Karpas-422 (cell line): ENCODE measurements around the gene OTUD4. TPM values are rescaled to one million over a fixed set of nuclear protein-coding genes. Genes with fewer than 3 reads are reported as not detected.
A peak's percentile ranks its signal among the peaks of the same experiment; 100 is the strongest.
"Not testable (repeated sequence)": the region's sequence is repeated elsewhere in the genome, so short reads cannot be mapped to it uniquely, and the experiment has no call there.

Experiments used
- DNase-seq: peaks from one replicate; pipeline ENCODE4 v3.0.0-alpha.2; 2015
- H2AFZ ChIP-seq: fragments of 200-600 bp; sonication (generic); 2 replicates; pipeline ENCODE4 v1.6.1; 2014; ENCODE audit warnings: antibody characterized with exemption, low read length, mixed read lengths
- H3K27ac ChIP-seq: fragments of 200-600 bp; sonication (generic); 2 replicates; pipeline ENCODE4 v1.5.1; 2014; ENCODE audit warnings: mild to moderate bottlenecking, low read length, moderate library complexity
- H3K27me3 ChIP-seq: fragments of 200-600 bp; sonication (generic); 2 replicates; pipeline ENCODE4 v1.6.1; 2014; ENCODE audit warnings: low read length, mixed read lengths
- H3K36me3 ChIP-seq: fragments of 200-600 bp; sonication (generic); 2 replicates; pipeline ENCODE4 v1.6.1; 2014; ENCODE audit warnings: low read length, mixed read lengths; ENCODE audit not compliant: insufficient read depth
- H3K4me1 ChIP-seq: fragments of 200-600 bp; sonication (generic); 2 replicates; pipeline ENCODE4 v1.6.1; 2014; ENCODE audit warnings: mild to moderate bottlenecking, low read length, mixed read lengths
- H3K4me2 ChIP-seq: fragments of 200-600 bp; sonication (generic); 2 replicates; pipeline ENCODE4 v1.6.1; 2014; ENCODE audit warnings: low read length, low read depth, mild to moderate bottlenecking; ENCODE audit not compliant: poor library complexity, severe bottlenecking
- H3K4me3 ChIP-seq: fragments of 200-600 bp; sonication (generic); 2 replicates; pipeline ENCODE4 v1.5.1; 2014; ENCODE audit warnings: mild to moderate bottlenecking, antibody characterized with exemption, low read length, mixed read lengths
- H3K79me2 ChIP-seq: fragments of 200-600 bp; sonication (generic); 2 replicates; pipeline ENCODE4 v1.6.1; 2014; ENCODE audit warnings: mild to moderate bottlenecking, low read length, mixed read lengths
- H3K9ac ChIP-seq: fragments of 200-600 bp; sonication (generic); 2 replicates; pipeline ENCODE4 v1.6.0; 2014; ENCODE audit warnings: low read length
- H3K9me2 ChIP-seq: fragments of 200-600 bp; sonication (generic), shearing (Covaris generic); replicated peaks from 2 replicates; pipeline ENCODE4 v1.6.0; 2014; ENCODE audit warnings: mild to moderate bottlenecking, low read length, moderate library complexity; ENCODE audit not compliant: insufficient read depth
- H3K9me3 ChIP-seq: fragments of 300-700, 200-600 bp; sonication (generic); 2 replicates; pipeline ENCODE4 v1.6.1; 2014; ENCODE audit warnings: low read length, mixed read lengths
- H4K20me1 ChIP-seq: fragments of 200-600 bp; sonication (generic); 2 replicates; pipeline ENCODE4 v1.6.1; 2014; ENCODE audit warnings: mild to moderate bottlenecking, antibody characterized with exemption, low read length, low read depth; ENCODE audit not compliant: insufficient read depth
- total RNA-seq: library from RNA; depleted of rRNA; stranded (reverse); fragments of >200 nt; shearing (Covaris generic); gene quantifications from 2 replicates; pipeline ENCODE4 v1.2.3, GENCODE V29; 2014; ENCODE audit warnings: low replicate concordance

The OTUD4 gene
- total RNA-seq, 1 experiment from 2014 or later, result 62.1 TPM

- Histone ChIP-seq H2AFZ (no peak overlapping the region), H3K27ac (no peak overlapping the region), H3K36me3 (peaks cover 77% of the 10 kb centered on the region), H3K4me3 (no peak overlapping the region), H3K4me2 (no peak overlapping the region), H4K20me1 (no peaks in the 10 kb centered on the region), H3K27me3 (no peaks in the 10 kb centered on the region), H3K79me2 (peaks cover 84% of the 10 kb centered on the region), H3K9ac (no peak overlapping the region), H3K9me3 (no peaks in the 10 kb centered on the region), H3K9me2 (no peaks in the 10 kb centered on the region), H3K4me1 (no peaks in the 10 kb centered on the region)
- no peak for DNase-seq
These were observed 25.0 kb downstream of the OTUD4 start for GRCh38 chr4:145155268-145155870.

- no peaks in the 10 kb centered on the region for H3K9me2 ChIP-seq
- no peak overlapping the region for H2AFZ ChIP-seq
- no peak overlapping the region for H3K4me3 ChIP-seq
- H3K27ac ChIP-seq, result no peak overlapping the region
- H3K9me3 ChIP-seq, result no peaks in the 10 kb centered on the region
- no peak overlapping the region for H3K4me2 ChIP-seq
- H3K4me1 ChIP-seq, result no peaks in the 10 kb centered on the region
- peak; percentile 66 for DNase-seq
- H3K79me2 ChIP-seq, result peaks cover 84% of the 10 kb centered on the region
- no peaks in the 10 kb centered on the region for H4K20me1 ChIP-seq
- no peaks in the 10 kb centered on the region for H3K27me3 ChIP-seq
- H3K36me3 ChIP-seq, result peaks cover 81% of the 10 kb centered on the region
- no peak overlapping the region for H3K9ac ChIP-seq
These were observed 25.8 kb downstream of the OTUD4 start for GRCh38 chr4:145154573-145154972.

- Histone ChIP-seq H3K27ac (no peak overlapping the region), H3K79me2 (peaks cover 83% of the 10 kb centered on the region), H3K36me3 (peaks cover 81% of the 10 kb centered on the region), H3K4me1 (no peaks in the 10 kb centered on the region), H3K27me3 (no peaks in the 10 kb centered on the region), H3K4me2 (no peak overlapping the region), H3K9me3 (no peaks in the 10 kb centered on the region), H3K4me3 (no peak overlapping the region), H2AFZ (no peak overlapping the region), H4K20me1 (no peaks in the 10 kb centered on the region), H3K9ac (no peak overlapping the region), H3K9me2 (no peaks in the 10 kb centered on the region)
- DNase-seq, result no peak
These were observed 26.5 kb downstream of the OTUD4 start for GRCh38 chr4:145153904-145154298.

GRCh38 chr4:145153181-145153903 is 27.0 kb downstream of the OTUD4 start:
- Histone ChIP-seq H3K4me2 (no peak overlapping the region), H2AFZ (no peak overlapping the region), H4K20me1 (no peaks in the 10 kb centered on the region), H3K27me3 (no peaks in the 10 kb centered on the region), H3K9me3 (no peaks in the 10 kb centered on the region), H3K9me2 (no peaks in the 10 kb centered on the region), H3K4me1 (no peaks in the 10 kb centered on the region), H3K4me3 (no peak overlapping the region), H3K79me2 (peaks cover 83% of the 10 kb centered on the region), H3K9ac (no peak overlapping the region), H3K27ac (no peak overlapping the region), H3K36me3 (peaks cover 81% of the 10 kb centered on the region)
- no peak for DNase-seq

GRCh38 chr4:145148980-145149379 is 31.4 kb downstream of the OTUD4 start:
- Histone ChIP-seq H2AFZ (no peak overlapping the region), H3K9me2 (no peaks in the 10 kb centered on the region), H3K4me2 (no peak overlapping the region), H3K4me3 (no peak overlapping the region), H3K27me3 (no peaks in the 10 kb centered on the region), H3K4me1 (no peaks in the 10 kb centered on the region), H3K36me3 (peaks cover 89% of the 10 kb centered on the region), H3K27ac (no peak overlapping the region), H3K9ac (no peak overlapping the region), H3K9me3 (no peaks in the 10 kb centered on the region), H3K79me2 (peaks cover 81% of the 10 kb centered on the region), H4K20me1 (no peaks in the 10 kb centered on the region)
- DNase-seq, result no peak

GRCh38 chr4:145136219-145136618 is 44.2 kb downstream of the OTUD4 start:
- H3K4me3 ChIP-seq, H3K9ac ChIP-seq, H3K27me3 ChIP-seq, H3K9me2 ChIP-seq, H3K9me3 ChIP-seq, H4K20me1 ChIP-seq, DNase-seq, H2AFZ ChIP-seq: not testable (repeated sequence)
- H3K36me3 ChIP-seq, result peaks cover 39% of the 10 kb centered on the region
- H3K4me1 ChIP-seq, result peaks cover 38% of the 10 kb centered on the region
- H3K79me2 ChIP-seq, result peaks cover 34% of the 10 kb centered on the region
- H3K4me2 ChIP-seq, result peak overlapping the region; percentile 30
- H3K27ac ChIP-seq, result peak overlapping the region; percentile 54

- no peak overlapping the region for H3K4me3 ChIP-seq
- DNase-seq, result peak; percentile 70
- no peak overlapping the region for H3K9ac ChIP-seq
- H3K9me3 ChIP-seq, result no peaks in the 10 kb centered on the region
- H3K4me1 ChIP-seq, result peaks cover 55% of the 10 kb centered on the region
- no peaks in the 10 kb centered on the region for H3K27me3 ChIP-seq
- peak overlapping the region; percentile 58 for H3K27ac ChIP-seq
- H3K4me2 ChIP-seq, result peak overlapping the region; percentile 4
- no peaks in the 10 kb centered on the region for H4K20me1 ChIP-seq
- no peak overlapping the region for H2AFZ ChIP-seq
- peaks cover 41% of the 10 kb centered on the region for H3K36me3 ChIP-seq
- no peaks in the 10 kb centered on the region for H3K9me2 ChIP-seq
- H3K79me2 ChIP-seq, result peaks cover 24% of the 10 kb centered on the region
These were observed 47.8 kb downstream of the OTUD4 start for GRCh38 chr4:145132511-145133098.

GRCh38 chr4:145131848-145132247 is 48.5 kb downstream of the OTUD4 start:
- peak overlapping the region; percentile 4 for H3K4me2 ChIP-seq
- no peak overlapping the region for H3K9ac ChIP-seq
- H4K20me1 ChIP-seq, result no peaks in the 10 kb centered on the region
- no peak overlapping the region for H3K4me3 ChIP-seq
- peaks cover 55% of the 10 kb centered on the region for H3K4me1 ChIP-seq
- no peaks in the 10 kb centered on the region for H3K9me3 ChIP-seq
- peaks cover 48% of the 10 kb centered on the region for H3K36me3 ChIP-seq
- DNase-seq, result no peak
- H2AFZ ChIP-seq, result no peak overlapping the region
- H3K27ac ChIP-seq, result peak overlapping the region; percentile 58
- peaks cover 24% of the 10 kb centered on the region for H3K79me2 ChIP-seq
- H3K9me2 ChIP-seq, result no peaks in the 10 kb centered on the region
- no peaks in the 10 kb centered on the region for H3K27me3 ChIP-seq
